Activated naive CD8-positive, alpha-beta T cell treated with anti-CD3 and anti-CD28 coated beads, Interleukin-2, amount 10 ng/mL, durations not matched to agents 7 days and 5 days (primary cell): Measurements from ENCODE around the gene LUZP4. TPM values are rescaled to one million over a fixed set of nuclear protein-coding genes. Genes with fewer than 3 reads are reported as not detected.
"Not testable (repeated sequence)": the region's sequence is repeated elsewhere in the genome, so short reads cannot be mapped to it uniquely, and the experiment has no call there.

Source experiments
- ATAC-seq: fragments of 150-1000 bp; cut with Tn5 transposase; one replicate; pipeline ENCODE4 v1.10.0; 2021; ENCODE audit warnings: low read depth, moderate library complexity
- POLR2A ChIA-PET: fragments of 350-600 bp; sonication (Branson Sonifier 250); formaldehyde crosslinking; loops from one replicate; lab custom pipeline; 2021; ENCODE audit warnings: antibody characterized with exemption; lab: Charles Lee
- DNase-seq: peaks from one replicate; pipeline ENCODE4 v3.0.0; 2021
- H3K27ac Mint-ChIP-seq: one replicate; pipeline ENCODE4 v1.8.0; 2022; ENCODE audit warnings: mild to moderate bottlenecking, mixed read lengths
- H3K27me3 Mint-ChIP-seq: one replicate; pipeline ENCODE4 v1.8.0; 2022; ENCODE audit warnings: mild to moderate bottlenecking, moderate library complexity, mixed read lengths
- H3K36me3 Mint-ChIP-seq: one replicate; pipeline ENCODE4 v1.8.0; 2021; ENCODE audit warnings: mild to moderate bottlenecking, mixed read lengths
- H3K4me1 Mint-ChIP-seq: one replicate; pipeline ENCODE4 v1.8.0; 2021; ENCODE audit warnings: mixed read lengths
- H3K4me3 Mint-ChIP-seq: one replicate; pipeline ENCODE4 v1.8.0; 2022; ENCODE audit warnings: mild to moderate bottlenecking, moderate library complexity, mixed read lengths
- H3K9me3 Mint-ChIP-seq: one replicate; pipeline ENCODE4 v1.8.0; 2021; ENCODE audit warnings: mixed read lengths
- total RNA-seq, 2 experiments: library from RNA; stranded (reverse); gene quantifications; one replicate each; pipeline ENCODE4 v1.2.3, GENCODE V29; 2021

The LUZP4 gene
- total RNA-seq, 2 experiments from 2014 or later, result not detected

DNA sequence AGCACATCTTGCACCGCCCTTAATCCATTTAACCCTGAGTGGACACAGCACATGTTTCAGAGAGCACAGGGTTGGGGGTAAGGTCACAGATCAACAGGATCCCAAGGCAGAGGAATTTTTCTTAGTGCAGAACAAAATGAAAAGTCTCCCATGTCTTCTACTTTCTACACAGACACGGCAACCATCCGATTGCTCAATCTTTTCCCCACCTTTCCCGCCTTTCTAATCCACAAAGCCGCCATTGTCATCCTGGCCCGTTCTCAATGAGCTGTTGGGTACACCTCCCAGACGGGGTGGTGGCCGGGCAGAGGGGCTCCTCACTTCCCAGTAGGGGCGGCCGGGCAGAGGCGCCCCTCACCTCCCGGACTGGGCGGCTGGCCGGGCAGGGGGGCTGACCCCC is 57.2 kb downstream of the LUZP4 start:
- H3K27me3 Mint-ChIP-seq, H3K9me3 Mint-ChIP-seq: not testable (repeated sequence)

DNA sequence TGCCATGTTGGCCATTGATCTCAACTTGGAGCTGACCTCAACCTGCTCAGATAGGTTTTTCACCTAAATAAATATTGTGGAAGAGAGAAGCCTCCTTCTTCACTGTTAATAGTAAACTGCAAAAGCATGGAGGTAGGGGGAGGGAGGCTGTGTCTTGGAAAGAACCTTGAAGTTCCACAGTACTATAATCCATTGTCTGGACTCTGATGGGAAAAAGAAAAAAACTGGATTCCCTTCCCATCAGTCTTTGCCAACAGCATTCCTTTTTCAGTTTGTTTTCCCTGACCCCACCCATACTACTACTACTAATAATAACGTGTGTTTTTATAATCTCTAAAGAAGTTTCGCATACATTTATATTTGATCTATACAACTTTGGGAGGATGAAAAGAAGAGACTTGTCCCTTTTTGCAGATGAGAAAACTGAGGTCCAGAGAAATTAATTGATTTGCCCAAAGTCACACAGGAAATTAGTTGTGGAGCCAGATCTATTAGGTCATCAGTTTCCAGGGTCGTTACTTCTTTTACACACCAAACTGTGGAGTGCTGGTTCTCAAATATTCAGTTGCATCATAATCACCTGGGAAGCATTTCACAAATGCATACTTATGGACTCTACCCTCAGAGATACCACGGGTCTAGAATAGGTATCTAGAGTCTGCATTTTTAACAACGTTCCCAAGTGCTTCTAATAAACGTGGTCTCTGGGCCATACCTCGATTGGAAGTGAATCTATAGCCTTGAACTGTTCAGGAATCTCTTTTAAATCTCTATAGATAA is 59.1 kb downstream of the LUZP4 start:
- no peak for ATAC-seq
- Mint-ChIP-seq H3K4me3 (no peak overlapping the region), H3K4me1 (no peaks in the 10 kb centered on the region), H3K27ac (no peak overlapping the region), H3K36me3 (no peaks in the 10 kb centered on the region), H3K27me3 (peaks cover under 1% of the 10 kb centered on the region), H3K9me3 (no peaks in the 10 kb centered on the region)
- POLR2A ChIA-PET, result no interaction called here
- no peak for DNase-seq

More for the DNA sequence above, 57.2 kb downstream of the LUZP4 start:
- ATAC-seq, H3K4me3 Mint-ChIP-seq, H3K36me3 Mint-ChIP-seq, DNase-seq, H3K4me1 Mint-ChIP-seq, H3K27ac Mint-ChIP-seq, POLR2A ChIA-PET: not testable (repeated sequence)

DNA sequence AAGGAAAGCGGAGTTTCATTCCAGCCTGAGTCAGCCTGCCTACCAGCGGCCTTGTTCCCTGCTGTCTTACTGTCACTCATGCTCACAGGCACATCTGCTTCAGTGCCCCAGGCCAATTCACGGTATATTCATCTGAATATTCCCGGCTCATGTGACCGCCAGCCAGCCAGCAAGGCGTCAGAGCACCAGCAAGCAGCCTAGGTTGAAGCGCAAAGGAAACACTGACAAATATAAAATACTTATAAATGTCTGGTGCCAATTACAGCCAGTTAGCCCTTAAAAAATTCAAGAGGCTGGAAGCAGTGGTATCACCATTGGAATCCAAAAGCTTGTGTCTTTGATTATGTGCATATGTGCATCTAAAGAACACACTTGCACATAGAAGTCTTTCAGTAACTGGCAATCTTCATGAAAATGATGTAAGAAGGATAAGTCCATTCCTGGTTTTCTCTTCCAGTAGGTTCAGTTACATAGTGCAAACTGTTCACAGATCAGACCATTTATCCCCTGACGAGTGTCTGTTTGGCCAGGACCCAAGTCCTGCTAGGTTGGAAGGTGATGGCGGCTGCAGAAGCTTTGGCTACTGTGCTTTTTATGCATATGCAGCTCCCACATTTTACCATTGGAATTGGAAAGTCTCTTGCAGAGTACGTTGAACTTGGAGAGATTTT is 61.3 kb downstream of the LUZP4 start:
- DNase-seq, result no peak
- Mint-ChIP-seq H3K27me3 (peaks cover 3% of the 10 kb centered on the region), H3K9me3 (no peaks in the 10 kb centered on the region), H3K27ac (no peak overlapping the region), H3K36me3 (no peaks in the 10 kb centered on the region), H3K4me3 (no peak overlapping the region), H3K4me1 (no peaks in the 10 kb centered on the region)
- POLR2A ChIA-PET, result no interaction called here
- ATAC-seq, result no peak

DNA sequence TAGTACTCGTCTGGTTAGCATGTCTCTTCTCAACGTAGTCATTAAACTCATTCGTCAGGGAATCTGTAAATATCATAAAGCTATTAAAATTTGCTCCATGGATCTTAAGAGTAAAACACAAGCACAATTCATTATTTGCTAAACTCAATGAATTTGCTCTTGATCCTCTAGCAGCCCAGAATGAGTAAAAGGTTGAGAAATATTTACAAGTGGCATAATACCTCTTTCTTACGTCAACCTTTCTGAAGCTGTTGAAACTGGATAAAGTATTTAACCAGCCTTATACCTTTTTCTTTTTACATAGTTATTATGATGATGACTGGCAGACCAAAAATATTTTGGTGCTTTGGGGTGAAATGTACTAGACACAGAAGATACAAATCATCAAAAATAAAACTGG is 66.9 kb downstream of the LUZP4 start:
- DNase-seq (no peak), ATAC-seq (no peak)
- H3K4me3 Mint-ChIP-seq, result no peak overlapping the region
- POLR2A ChIA-PET, result no interaction called here
- peaks cover 5% of the 10 kb centered on the region for H3K27me3 Mint-ChIP-seq
- H3K36me3 Mint-ChIP-seq, result no peaks in the 10 kb centered on the region
- H3K4me1 Mint-ChIP-seq, result no peaks in the 10 kb centered on the region
- no peaks in the 10 kb centered on the region for H3K9me3 Mint-ChIP-seq
- H3K27ac Mint-ChIP-seq, result no peak overlapping the region

Other genes starting within 250 kb of the LUZP4 start
- not detected for gene RBMXL3, start 100.3 kb upstream of the LUZP4 start, total RNA-seq
- not detected for gene LRCH2, start 55.6 kb upstream of the LUZP4 start, total RNA-seq